Transverse colon (tissue), 4 donors: Measurements from ENCODE around the gene MYOM3. TPM values are rescaled to one million over a fixed set of nuclear protein-coding genes. Genes with fewer than 3 reads are reported as not detected.

ENCODE experiments used
- DNase-seq: peaks from one replicate; pipeline ENCODE4 v3.0.0-alpha.2; 2019
- H3K27ac ChIP-seq, 4 donors: fragments of 200-600 bp; sonication (generic); 2 replicates each; pipeline ENCODE4 v1.5.1; 2016 to 2018; ENCODE audit warnings: inconsistent platforms in 4 of 4
- H3K27me3 ChIP-seq: fragments of 200-600 bp; sonication (generic); 2 replicates; pipeline ENCODE4 v1.5.1; 2017; ENCODE audit warnings: inconsistent platforms
- H3K36me3 ChIP-seq, 4 donors: fragments of 200-600 bp; sonication (generic); 2 replicates each; pipeline ENCODE4 v1.5.1; 2017 to 2019; ENCODE audit warnings: inconsistent platforms in 4 of 4
- H3K4me1 ChIP-seq, 4 donors: fragments of 200-600 bp; sonication (generic); 2 replicates each; pipeline ENCODE4 v1.5.1; 2017 to 2020; ENCODE audit warnings: inconsistent platforms in 4 of 4
- H3K4me3 ChIP-seq, 4 donors: fragments of 200-600 bp; sonication (generic); 1 replicate in 1 of 4; 2 replicates in 3 of 4; pipeline versions ENCODE4 v1.5.1 to v1.6.1; 2017 to 2019; ENCODE audit warnings: inconsistent platforms in 4 of 4
- H3K9me3 ChIP-seq, 2 donors: fragments of 200-600 bp; sonication (generic); 2 replicates each; pipeline ENCODE4 v1.5.1; 2017 to 2019; ENCODE audit warnings: inconsistent platforms in 2 of 2
- CTCF ChIP-seq, 5 experiments: fragments of 200-600 bp in 3 of 5; fragments of 450-650 bp in 2 of 5; sonication (generic) in 3 of 5; IDR thresholded peaks; 1 replicate in 2 of 5; 2 replicates in 3 of 5; pipeline ENCODE4 v1.5.1; 2016 to 2017; ENCODE audit warnings: antibody characterized with exemption in 5 of 5, inconsistent platforms in 3 of 5, mild to moderate bottlenecking in 2 of 5, moderate library complexity in 1 of 5
- EP300 ChIP-seq: sonication (generic); formaldehyde crosslinking; IDR thresholded peaks from one replicate; pipeline ENCODE4 v1.6.1; 2017; ENCODE audit warnings: antibody characterized with exemption, low read depth
- POLR2A ChIP-seq: fragments of 450-650 bp; IDR thresholded peaks from one replicate; pipeline ENCODE4 v1.6.1; 2016; ENCODE audit warnings: antibody characterized with exemption, mild to moderate bottlenecking, moderate library complexity
- POLR2AphosphoS5 ChIP-seq, 3 donors: sonication (generic); formaldehyde crosslinking; IDR thresholded peaks; one replicate each; pipeline ENCODE4 v1.6.1; 2016; ENCODE audit warnings: antibody characterized with exemption in 3 of 3
- WGBS, 2 donors: methylation state at CpG; one replicate each; pipeline ENCODE4 v1.1.5; 2018; ENCODE audit warnings: low coverage in 1 of 2; 5-methylcytosine and 5-hydroxymethylcytosine counted together
- in situ Hi-C, 4 donors: fragments of 200-750 bp; cut with MboI; loops; one replicate each; pipeline versions ENCODE4 v1.15.0 to v1.15.1; 2017; ENCODE audit warnings: low sequenced_read_pairs in 3 of 4, low pct_ligation_motif_present in 1 of 4, low pct_unique_long_range_greater_than_20kb in 1 of 4
- intact Hi-C: fragments of 100-400 bp; cut with DNase I; formaldehyde crosslinking; loops from one replicate; pipeline ENCODE4 v1.15.1; 2023; ENCODE audit warnings: low total_unique reads
- total RNA-seq, 4 donors: library from RNA; depleted of rRNA; stranded (reverse); fragments of >200 nt; gene quantifications; one replicate each; pipeline ENCODE4 v1.1.0, GENCODE V29; 2016

MYOM3 gene
- total RNA-seq, 4 donors from 2014 or later, result 0.60 to 7.5 (median 3.0) TPM

GRCh38 chr1:24074817-24075589 is 36.9 kb downstream of the MYOM3 start:
- Histone ChIP-seq H3K4me3 (no peak overlapping the region), H3K27me3 (no peaks in the 10 kb centered on the region), H3K9me3 (no peaks in the 10 kb centered on the region), H3K27ac (no peak overlapping the region), H3K4me1 (no peaks in the 10 kb centered on the region), H3K36me3 (no peaks in the 10 kb centered on the region)
- DNase-seq, result no peak
- 78 to 93% methylated on average over 9 to 15 of the region's 15 CpGs for WGBS, 2 donors
- in situ Hi-C loops, result loop anchor here in 2 of 4 donors (10.0 to 25.0 kb wide), 2 partner anchors 312 to 320 kb away; no protein-coding TSS in a partner anchor
- TF ChIP-seq CTCF (IDR thresholded peaks at IDR 0.05), result no peak
- no peak for TF ChIP-seq POLR2A
- TF ChIP-seq POLR2AphosphoS5 (IDR thresholded peaks at IDR 0.05), result no peak
- TF ChIP-seq EP300, result no peak
- intact Hi-C loops, result no loop called here

GRCh38 chr1:24074196-24074595 is 37.7 kb downstream of the MYOM3 start:
- no peaks in the 10 kb centered on the region for H3K27me3 ChIP-seq
- TF ChIP-seq POLR2AphosphoS5 (IDR thresholded peaks at IDR 0.05) (no peak), CTCF (IDR thresholded peaks at IDR 0.05) (no peak), POLR2A (no peak), EP300 (no peak)
- DNase-seq, result no peak
- 82% methylated on average over 5 of the region's 5 CpGs; no CpG with 5 or more reads in 1 of the 2 donors for WGBS, 2 donors
- no peaks in the 10 kb centered on the region for H3K36me3 ChIP-seq
- no peak overlapping the region for H3K4me3 ChIP-seq
- H3K9me3 ChIP-seq, result no peaks in the 10 kb centered on the region
- in situ Hi-C loops, result loop anchor here in 2 of 4 donors (10.0 to 25.0 kb wide), 2 partner anchors 313 to 321 kb away; no protein-coding TSS in a partner anchor
- H3K4me1 ChIP-seq, result no peaks in the 10 kb centered on the region
- H3K27ac ChIP-seq, result no peak overlapping the region
- intact Hi-C loops, result no loop called here

GRCh38 chr1:24071941-24072340 is 40.0 kb downstream of the MYOM3 start:
- H3K27me3 ChIP-seq, result no peaks in the 10 kb centered on the region
- no peaks in the 10 kb centered on the region for H3K9me3 ChIP-seq
- 86% methylated on average over 7 of the region's 7 CpGs; no CpG with 5 or more reads in 1 of the 2 donors for WGBS, 2 donors
- in situ Hi-C loops (loop anchor here in 2 of 4 donors (10.0 to 25.0 kb wide), 2 partner anchors 315 to 323 kb away; no protein-coding TSS in a partner anchor), intact Hi-C loops (no loop called here)
- no peak for DNase-seq
- H3K4me3 ChIP-seq, result no peak overlapping the region
- peaks cover 0 to 5% (median 0%) of the 10 kb centered on the region in 4 donors for H3K4me1 ChIP-seq
- no peak overlapping the region for H3K27ac ChIP-seq
- no peaks in the 10 kb centered on the region for H3K36me3 ChIP-seq
- no peak for TF ChIP-seq POLR2A
- no peak for TF ChIP-seq POLR2AphosphoS5 (IDR thresholded peaks at IDR 0.05)
- no peak for TF ChIP-seq EP300
- no peak for TF ChIP-seq CTCF (IDR thresholded peaks at IDR 0.05)

- Histone ChIP-seq H3K27ac (no peak overlapping the region), H3K4me3 (no peak overlapping the region), H3K4me1 (peaks cover 0 to 5% (median 0%) of the 10 kb centered on the region in 4 donors), H3K9me3 (no peaks in the 10 kb centered on the region), H3K36me3 (no peaks in the 10 kb centered on the region), H3K27me3 (no peaks in the 10 kb centered on the region)
- peak; percentile 84 to 93 (median 88) for TF ChIP-seq CTCF (IDR thresholded peaks at IDR 0.05)
- no peak for TF ChIP-seq POLR2AphosphoS5 (IDR thresholded peaks at IDR 0.05)
- peak; percentile 81 for DNase-seq
- in situ Hi-C loops (loop anchor here in 2 of 4 donors (10.0 to 25.0 kb wide), 2 partner anchors 316 to 324 kb away; no protein-coding TSS in a partner anchor), intact Hi-C loops (no loop called here)
- 24% methylated on average over 14 of the region's 15 CpGs; no CpG with 5 or more reads in 1 of the 2 donors for WGBS, 2 donors
Observed at GRCh38 chr1:24070821-24071393, 41.0 kb downstream of the MYOM3 start.
